H9 (cell line): ENCODE results near the gene CDK17. TPM values are rescaled to one million over a fixed set of nuclear protein-coding genes. Genes with fewer than 3 reads are reported as not detected.

Source experiments
- DNase-seq: peaks from one replicate; pipeline ENCODE4 v3.0.0-alpha.2; 2017
- H2AFZ ChIP-seq: one replicate; pipeline ENCODE4 v1.6.1; 2013; ENCODE audit warnings: mild to moderate bottlenecking, low read length, control low read depth, moderate library complexity
- H2AK5ac ChIP-seq: 2 replicates; pipeline ENCODE4 v1.6.1; 2013; ENCODE audit warnings: low read length, control low read depth, mixed read lengths; ENCODE audit not compliant: insufficient read length
- H2BK120ac ChIP-seq: one replicate; pipeline ENCODE4 v1.6.1; 2013; ENCODE audit warnings: low read depth, mild to moderate bottlenecking, low read length, control low read depth, inconsistent platforms; ENCODE audit not compliant: poor library complexity, severe bottlenecking
- H2BK12ac ChIP-seq: 2 replicates; pipeline ENCODE4 v1.6.1; 2013; ENCODE audit warnings: low read length, control low read depth, mixed read lengths, low read depth; ENCODE audit not compliant: insufficient read length
- H2BK15ac ChIP-seq: 2 replicates; pipeline ENCODE4 v1.6.1; 2013; ENCODE audit warnings: low read depth, low read length, control low read depth
- H2BK20ac ChIP-seq: one replicate; pipeline ENCODE4 v1.6.1; 2013; ENCODE audit warnings: low read depth, mild to moderate bottlenecking, low read length, control low read depth, inconsistent platforms; ENCODE audit not compliant: poor library complexity, severe bottlenecking
- H2BK5ac ChIP-seq: 2 replicates; pipeline ENCODE4 v1.6.1; 2013; ENCODE audit warnings: low read length, control low read depth, mixed read lengths; ENCODE audit not compliant: insufficient read length
- H3K14ac ChIP-seq: 2 replicates; pipeline ENCODE4 v1.6.1; 2013; ENCODE audit warnings: low read length, control low read depth; ENCODE audit not compliant: insufficient read depth
- H3K18ac ChIP-seq: 2 replicates; pipeline ENCODE4 v1.6.1; 2013; ENCODE audit warnings: low read depth, mild to moderate bottlenecking, mixed read lengths, low read length, control low read depth; ENCODE audit not compliant: insufficient read length
- H3K23ac ChIP-seq: 2 replicates; pipeline ENCODE4 v1.6.1; 2013; ENCODE audit warnings: low read length, control low read depth, mixed read lengths, low read depth; ENCODE audit not compliant: insufficient read length
- H3K23me2 ChIP-seq: 2 replicates; pipeline ENCODE4 v1.6.1; 2013; ENCODE audit warnings: low read depth, mild to moderate bottlenecking, mixed read lengths, low read length, control low read depth; ENCODE audit not compliant: insufficient read length, poor library complexity, severe bottlenecking
- H3K27ac ChIP-seq: 2 replicates; pipeline ENCODE4 v1.5.1; 2013; ENCODE audit warnings: low read length, control low read depth, mixed read lengths, low read depth; ENCODE audit not compliant: insufficient read length
- H3K27me3 ChIP-seq: 2 replicates; pipeline ENCODE4 v1.6.1; 2013; ENCODE audit warnings: low read length, control low read depth, inconsistent platforms; ENCODE audit not compliant: insufficient read depth
- H3K4ac ChIP-seq: 2 replicates; pipeline ENCODE4 v1.6.1; 2013; ENCODE audit warnings: low read depth, mild to moderate bottlenecking, control low read depth, inconsistent platforms, low read length, moderate library complexity
- H3K4me1 ChIP-seq: 2 replicates; pipeline ENCODE4 v1.6.1; 2013; ENCODE audit warnings: low read length, control low read depth, inconsistent platforms; ENCODE audit not compliant: insufficient read depth
- H3K4me2 ChIP-seq: 2 replicates; pipeline ENCODE4 v1.6.1; 2013; ENCODE audit warnings: low read length, control low read depth, mixed read lengths; ENCODE audit not compliant: insufficient read length, insufficient read depth
- H3K56ac ChIP-seq: 2 replicates; pipeline ENCODE4 v1.6.1; 2013; ENCODE audit warnings: low read depth, mild to moderate bottlenecking, mixed read lengths, low read length, control low read depth; ENCODE audit not compliant: insufficient read length
- H3K79me1 ChIP-seq: 2 replicates; pipeline ENCODE4 v1.6.1; 2013; ENCODE audit warnings: low read depth, mild to moderate bottlenecking, moderate library complexity, low read length, control low read depth, inconsistent platforms; ENCODE audit not compliant: insufficient read depth, poor library complexity, severe bottlenecking
- H3K79me2 ChIP-seq: 2 replicates; pipeline ENCODE4 v1.6.1; 2013; ENCODE audit warnings: low read length, control low read depth, inconsistent platforms; ENCODE audit not compliant: insufficient read depth
- H3K9ac ChIP-seq: 2 replicates; pipeline ENCODE4 v1.6.1; 2013; ENCODE audit warnings: low read length, control low read depth, mixed read lengths; ENCODE audit not compliant: insufficient read length; ENCODE audit errors: extremely low read depth
- H3K9me3 ChIP-seq: one replicate; pipeline ENCODE4 v1.6.1; 2013; ENCODE audit warnings: low read depth, low read length, inconsistent platforms; ENCODE audit not compliant: control insufficient read depth
- H3T11ph ChIP-seq: one replicate; pipeline ENCODE4 v1.6.1; 2013; ENCODE audit warnings: mild to moderate bottlenecking, low read length, control low read depth, inconsistent platforms
- H4K20me1 ChIP-seq: one replicate; pipeline ENCODE4 v1.6.1; 2013; ENCODE audit not compliant: control insufficient read depth, insufficient read length, insufficient read depth
- H4K5ac ChIP-seq: 2 replicates; pipeline ENCODE4 v1.6.1; 2013; ENCODE audit warnings: low read depth, mild to moderate bottlenecking, mixed read lengths, low read length, control low read depth; ENCODE audit not compliant: insufficient read length
- H4K8ac ChIP-seq: replicated peaks from 2 replicates; pipeline ENCODE4 v1.6.1; 2013; ENCODE audit warnings: low read length, control low read depth, mixed read lengths, low read depth; ENCODE audit not compliant: insufficient read length
- H4K91ac ChIP-seq: 2 replicates; pipeline ENCODE4 v1.6.1; 2013; ENCODE audit warnings: low read depth, mild to moderate bottlenecking, moderate library complexity, mixed read lengths, low read length, control low read depth; ENCODE audit not compliant: insufficient read length
- H3K27ac Mint-ChIP-seq, 3 experiments: 2 replicates in 2 of 3; 3 replicates in 1 of 3; pipeline ENCODE4 v1.8.0; 2020 to 2021; ENCODE audit warnings: mixed read lengths in 3 of 3, mild to moderate bottlenecking in 1 of 3, moderate library complexity in 1 of 3
- H3K27me3 Mint-ChIP-seq: 2 replicates; pipeline ENCODE4 v1.8.0; 2021; ENCODE audit warnings: low read depth, mild to moderate bottlenecking, moderate library complexity, mixed read lengths
- H3K36me3 Mint-ChIP-seq, 3 experiments: 2 replicates in 2 of 3; 3 replicates in 1 of 3; pipeline ENCODE4 v1.8.0; 2020 to 2021; ENCODE audit warnings: low read depth in 3 of 3, mixed read lengths in 3 of 3; ENCODE audit not compliant: insufficient read depth in 1 of 3
- H3K4me1 Mint-ChIP-seq, 2 experiments: 2 replicates each; pipeline ENCODE4 v1.8.0; 2020; ENCODE audit warnings: mixed read lengths in 2 of 2
- H3K4me3 Mint-ChIP-seq, 2 experiments: 2 replicates in 1 of 2; 3 replicates in 1 of 2; pipeline ENCODE4 v1.8.0; 2020 to 2021; ENCODE audit warnings: mild to moderate bottlenecking in 2 of 2, mixed read lengths in 2 of 2, moderate library complexity in 1 of 2
- H3K9me3 Mint-ChIP-seq, 2 experiments: 2 replicates in 1 of 2; 3 replicates in 1 of 2; pipeline ENCODE4 v1.8.0; 2020; ENCODE audit warnings: mild to moderate bottlenecking in 2 of 2, mixed read lengths in 2 of 2, moderate library complexity in 1 of 2
- WGBS: extraction: QIAGEN DNeasy Blood & Tissue Kit; methylation state at CpG from one replicate; pipeline ENCODE4 v1.1.7; 2013; ENCODE audit warnings: missing lambda C conversion rate, low lambda C conversion rate, mixed read lengths; ENCODE audit not compliant: insufficient read length; ENCODE audit errors: extremely low coverage; 5-methylcytosine and 5-hydroxymethylcytosine counted together
- total RNA-seq: library from RNA; stranded (reverse); gene quantifications from 2 replicates; pipeline ENCODE4 v1.2.1, GENCODE V29; 2021
- TF ChIP-seq, protein P1 (sequence below): fragments of 200-600 bp; sonication (generic); conservative IDR thresholded peaks from 3 replicates; pipeline ENCODE4 v1.8.0; 2021; ENCODE audit warnings: antibody characterized with exemption, mild to moderate bottlenecking

CDK17 gene
- total RNA-seq, 1 experiment from 2014 or later, result 28.8 TPM

DNA sequence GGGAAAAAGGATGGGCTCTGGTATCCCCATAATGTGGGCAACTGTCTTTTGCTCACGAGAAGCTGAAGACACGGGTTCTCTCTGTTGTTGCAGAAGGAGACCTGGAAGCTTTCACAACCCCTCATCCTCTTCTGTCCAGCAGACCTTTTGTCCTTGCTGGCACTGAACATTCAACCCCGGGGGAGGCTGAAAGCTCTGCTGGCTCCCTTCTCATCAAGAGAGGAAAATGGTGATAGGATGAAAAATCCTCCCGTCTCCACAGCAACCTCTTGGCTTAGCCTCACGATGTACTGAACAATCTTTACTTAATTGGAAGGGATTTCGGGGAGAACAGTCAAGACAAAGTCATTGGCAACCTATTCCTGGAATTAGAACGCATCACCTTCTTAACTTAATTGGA, 167.1 kb downstream of the CDK17 start:
- H2BK120ac ChIP-seq, result no peak overlapping the region
- no peaks in the 10 kb centered on the region for H4K20me1 ChIP-seq
- no peak overlapping the region for H3T11ph ChIP-seq
- no peak overlapping the region for H2BK12ac ChIP-seq
- H3K18ac ChIP-seq, result no peak overlapping the region
- H3K9me3 Mint-ChIP-seq, result no peaks in the 10 kb centered on the region
- no peaks in the 10 kb centered on the region for H3K9me3 ChIP-seq
- H2BK15ac ChIP-seq, result no peak overlapping the region
- no peak overlapping the region for H2BK5ac ChIP-seq
- H3K4me3 Mint-ChIP-seq, result no peak overlapping the region
- H3K4me2 ChIP-seq, result no peak overlapping the region
- H3K56ac ChIP-seq, result no peak overlapping the region
- H3K4ac ChIP-seq, result no peak overlapping the region
- no peak overlapping the region for H2AFZ ChIP-seq
- H3K27ac Mint-ChIP-seq, result no peak overlapping the region
- no peaks in the 10 kb centered on the region for H3K79me2 ChIP-seq
- DNase-seq, result no peak
- H3K14ac ChIP-seq, result no peak overlapping the region
- H3K4me1 ChIP-seq, result no peaks in the 10 kb centered on the region
- no peak overlapping the region for H3K9ac ChIP-seq
- H4K8ac ChIP-seq, result no peak overlapping the region
- no peaks in the 10 kb centered on the region for H3K27me3 ChIP-seq
- H2AK5ac ChIP-seq, result no peak overlapping the region
- no peak overlapping the region for H3K23ac ChIP-seq
- H3K23me2 ChIP-seq, result peaks cover 3% of the 10 kb centered on the region
- H3K36me3 Mint-ChIP-seq, result no peaks in the 10 kb centered on the region
- TF ChIP-seq, protein P1, sequence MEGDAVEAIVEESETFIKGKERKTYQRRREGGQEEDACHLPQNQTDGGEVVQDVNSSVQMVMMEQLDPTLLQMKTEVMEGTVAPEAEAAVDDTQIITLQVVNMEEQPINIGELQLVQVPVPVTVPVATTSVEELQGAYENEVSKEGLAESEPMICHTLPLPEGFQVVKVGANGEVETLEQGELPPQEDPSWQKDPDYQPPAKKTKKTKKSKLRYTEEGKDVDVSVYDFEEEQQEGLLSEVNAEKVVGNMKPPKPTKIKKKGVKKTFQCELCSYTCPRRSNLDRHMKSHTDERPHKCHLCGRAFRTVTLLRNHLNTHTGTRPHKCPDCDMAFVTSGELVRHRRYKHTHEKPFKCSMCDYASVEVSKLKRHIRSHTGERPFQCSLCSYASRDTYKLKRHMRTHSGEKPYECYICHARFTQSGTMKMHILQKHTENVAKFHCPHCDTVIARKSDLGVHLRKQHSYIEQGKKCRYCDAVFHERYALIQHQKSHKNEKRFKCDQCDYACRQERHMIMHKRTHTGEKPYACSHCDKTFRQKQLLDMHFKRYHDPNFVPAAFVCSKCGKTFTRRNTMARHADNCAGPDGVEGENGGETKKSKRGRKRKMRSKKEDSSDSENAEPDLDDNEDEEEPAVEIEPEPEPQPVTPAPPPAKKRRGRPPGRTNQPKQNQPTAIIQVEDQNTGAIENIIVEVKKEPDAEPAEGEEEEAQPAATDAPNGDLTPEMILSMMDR, result no peak
- H4K91ac ChIP-seq, result no peak overlapping the region
- WGBS, result no CpG with 5 or more reads among the region's 7 CpGs
- H4K5ac ChIP-seq, result no peak overlapping the region
- no peaks in the 10 kb centered on the region for H3K79me1 ChIP-seq
- no peak overlapping the region for H2BK20ac ChIP-seq
- H3K4me1 Mint-ChIP-seq, result peaks cover 8 to 11% of the 10 kb centered on the region in 2 experiments
- H3K27me3 Mint-ChIP-seq, result no peaks in the 10 kb centered on the region
- H3K27ac ChIP-seq, result no peak overlapping the region
